ENCODE data around the gene RAC2.

GRCh38 chr22:37228106-37229011 is 15.7 kb downstream of the RAC2 start:
- TF ChIP-seq CTCF (conservative IDR thresholded peaks at IDR 0.05), result no peak
- no peak for TF ChIP-seq EZH2 (IDR thresholded peaks at IDR 0.05; ENCODE audit: low read depth)
